Neural crest cell (in vitro differentiated cells): ENCODE measurements around the gene P4HA1. TPM values are rescaled to one million over a fixed set of nuclear protein-coding genes. Genes with fewer than 3 reads are reported as not detected.
"Not testable (repeated sequence)": the region's sequence is repeated elsewhere in the genome, so short reads cannot be mapped to it uniquely, and the experiment has no call there.

Experiments used
- DNase-seq: peaks from one replicate; pipeline ENCODE4 v3.0.0; 2021; ENCODE audit warnings: low read depth, mixed read lengths, low spot score
- H3K27ac Mint-ChIP-seq: one replicate; pipeline ENCODE4 v1.8.0; 2021; ENCODE audit warnings: mild to moderate bottlenecking, mixed read lengths; ENCODE audit not compliant: unreplicated experiment
- H3K27me3 Mint-ChIP-seq: 2 replicates; pipeline ENCODE4 v1.8.0; 2021; ENCODE audit warnings: low read depth, mild to moderate bottlenecking, mixed read lengths
- H3K36me3 Mint-ChIP-seq: 2 replicates; pipeline ENCODE4 v1.8.0; 2021; ENCODE audit warnings: low read depth, mild to moderate bottlenecking, mixed read lengths
- H3K4me1 Mint-ChIP-seq: 2 replicates; pipeline ENCODE4 v1.8.0; 2021; ENCODE audit warnings: mixed read lengths
- H3K4me3 Mint-ChIP-seq: one replicate; pipeline ENCODE4 v1.8.0; 2021; ENCODE audit warnings: mild to moderate bottlenecking, mixed read lengths
- H3K9me3 Mint-ChIP-seq: 2 replicates; pipeline ENCODE4 v1.8.0; 2021; ENCODE audit warnings: mixed read lengths
- CTCF ChIP-seq: fragments of 200-600 bp; sonication (generic); conservative IDR thresholded peaks from 2 replicates; pipeline ENCODE4 v1.5.0; 2021; ENCODE audit warnings: antibody characterized with exemption, mild to moderate bottlenecking
- total RNA-seq: library from RNA; stranded (reverse); gene quantifications from 2 replicates; pipeline ENCODE4 v1.2.1, GENCODE V29; 2021

P4HA1 gene
- total RNA-seq, 1 donor from 2014 or later, result 32.2 TPM

DNA sequence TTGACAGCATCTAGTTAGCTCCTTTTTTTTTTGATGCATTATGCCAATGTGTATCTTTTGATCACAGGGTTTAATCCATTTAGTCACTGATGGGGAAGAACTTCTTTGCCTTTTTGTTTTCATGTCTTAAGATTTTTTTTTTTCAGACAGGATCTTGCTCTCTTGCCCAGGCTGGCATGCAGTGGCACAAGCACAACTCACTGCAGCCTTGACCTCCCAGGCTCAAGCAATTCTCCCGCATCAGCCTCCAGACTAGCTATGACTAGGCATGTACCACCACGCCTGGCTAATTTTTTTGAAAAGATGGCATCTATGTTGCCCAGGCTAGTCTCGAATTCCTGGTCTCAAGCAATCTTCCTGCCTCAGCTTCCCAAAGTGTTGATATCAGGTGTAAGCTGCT lies 95.7 kb downstream of the P4HA1 start:
- no peak for DNase-seq
- Mint-ChIP-seq H3K4me3 (no peak overlapping the region), H3K27me3 (no peaks in the 10 kb centered on the region), H3K9me3 (peaks cover 8% of the 10 kb centered on the region), H3K27ac (no peak overlapping the region), H3K4me1 (no peaks in the 10 kb centered on the region), H3K36me3 (peaks cover 18% of the 10 kb centered on the region)
- TF ChIP-seq CTCF, result no peak

DNA sequence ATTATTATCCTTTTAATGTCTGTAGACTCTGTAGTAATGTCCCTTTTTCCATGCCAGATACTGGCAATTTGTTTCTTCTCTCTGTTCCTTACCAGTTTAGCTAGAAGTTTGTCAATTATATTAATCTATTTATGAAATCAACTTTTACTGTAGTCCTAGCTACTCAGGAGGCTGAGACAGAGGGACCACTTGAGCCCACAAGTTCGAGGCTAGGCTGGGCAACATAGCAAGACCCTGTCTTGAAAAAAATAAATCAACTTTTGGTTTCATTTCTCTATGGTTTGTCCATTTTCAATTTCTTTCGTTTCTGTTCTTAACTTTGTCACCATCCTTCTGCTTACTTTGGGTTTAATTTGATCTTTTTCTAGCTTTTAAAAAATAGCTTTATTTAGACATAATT lies 99.6 kb downstream of the P4HA1 start:
- H3K27me3 Mint-ChIP-seq, result no peaks in the 10 kb centered on the region

GRCh38 chr10:72995459-72995858 lies 101.2 kb downstream of the P4HA1 start:
- Mint-ChIP-seq H3K9me3 (peaks cover 14% of the 10 kb centered on the region), H3K36me3 (peaks cover 50% of the 10 kb centered on the region)
- H3K4me1 Mint-ChIP-seq, H3K27me3 Mint-ChIP-seq, DNase-seq, H3K4me3 Mint-ChIP-seq, H3K27ac Mint-ChIP-seq: not testable (repeated sequence)

More for the DNA sequence above, 99.6 kb downstream of the P4HA1 start:
- no peak for DNase-seq
- Mint-ChIP-seq H3K36me3 (peaks cover 45% of the 10 kb centered on the region), H3K9me3 (peaks cover 13% of the 10 kb centered on the region), H3K4me1 (no peaks in the 10 kb centered on the region), H3K27ac (no peak overlapping the region), H3K4me3 (no peak overlapping the region)
- TF ChIP-seq CTCF, result no peak

- H3K27ac Mint-ChIP-seq, H3K9me3 Mint-ChIP-seq, DNase-seq: not testable (repeated sequence)
Measured at GRCh38 chr10:72989771-72990170, 106.9 kb downstream of the P4HA1 start.

DNA sequence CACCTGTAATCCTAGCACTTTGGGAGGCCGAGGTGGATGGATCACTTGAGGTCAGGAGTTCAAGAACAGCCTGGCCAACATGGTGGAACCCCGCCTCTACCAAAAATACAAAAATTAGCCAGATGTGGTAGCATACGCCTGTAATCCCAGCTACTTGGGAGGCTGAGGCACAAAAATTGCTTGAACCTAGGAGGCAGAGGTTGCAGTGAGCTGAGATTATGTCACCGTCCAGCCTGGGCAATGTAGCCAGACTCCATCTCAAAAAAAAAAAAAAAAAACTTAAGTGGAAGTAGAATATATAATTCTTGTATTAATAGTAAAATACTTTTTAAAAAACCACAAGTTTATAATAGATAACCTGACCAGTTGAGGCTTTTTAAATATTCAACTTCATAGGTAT lies 112.0 kb downstream of the P4HA1 start:
- H3K4me1 Mint-ChIP-seq, H3K27ac Mint-ChIP-seq, DNase-seq, H3K4me3 Mint-ChIP-seq, H3K9me3 Mint-ChIP-seq, H3K27me3 Mint-ChIP-seq: not testable (repeated sequence)
- peaks cover 15% of the 10 kb centered on the region for H3K36me3 Mint-ChIP-seq

More at GRCh38 chr10:72989771-72990170, 106.9 kb downstream of the P4HA1 start:
- H3K4me1 Mint-ChIP-seq, H3K27me3 Mint-ChIP-seq, H3K4me3 Mint-ChIP-seq: not testable (repeated sequence)
- H3K36me3 Mint-ChIP-seq, result peaks cover 37% of the 10 kb centered on the region

DNA sequence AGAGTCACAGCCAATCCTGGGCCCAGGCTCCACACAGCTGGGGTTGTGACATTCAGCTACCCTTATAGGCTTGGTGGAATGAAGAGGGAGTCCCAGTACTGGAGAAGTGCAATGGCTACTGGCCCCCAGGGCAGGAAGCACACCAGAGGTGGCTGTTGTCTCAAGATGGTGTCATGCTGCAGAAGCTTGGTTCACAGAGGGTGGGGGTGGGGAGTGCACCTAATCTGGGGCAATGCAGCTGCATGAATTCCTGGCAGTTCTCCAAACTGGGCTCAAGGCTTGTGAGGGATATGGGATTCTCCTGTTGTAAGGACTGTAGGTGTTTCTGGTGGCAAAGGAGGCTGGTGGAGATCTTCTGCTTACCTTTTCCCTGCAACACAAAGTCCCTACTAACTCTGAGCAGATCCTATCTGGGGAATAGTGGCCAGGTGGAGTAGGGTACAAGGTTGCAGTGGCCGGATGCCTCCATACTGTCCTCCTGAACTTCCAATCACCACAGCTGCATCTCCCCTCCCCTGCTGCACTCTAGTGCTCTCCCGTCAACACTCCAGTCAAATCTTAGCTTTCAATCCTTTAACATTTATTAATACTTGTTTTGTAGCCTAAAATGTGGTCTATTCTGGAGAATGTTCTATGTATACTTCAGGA lies 114.7 kb downstream of the P4HA1 start:
- H3K27ac Mint-ChIP-seq, result peak overlapping the region; percentile 4
- H3K36me3 Mint-ChIP-seq, result peaks cover 23% of the 10 kb centered on the region
- no peak overlapping the region for H3K4me3 Mint-ChIP-seq
- no peaks in the 10 kb centered on the region for H3K27me3 Mint-ChIP-seq
- no peaks in the 10 kb centered on the region for H3K4me1 Mint-ChIP-seq
- H3K9me3 Mint-ChIP-seq, result peaks cover 20% of the 10 kb centered on the region
- no peak for DNase-seq
- TF ChIP-seq CTCF, result no peak

GRCh38 chr10:72981028-72981881 lies 115.4 kb downstream of the P4HA1 start:
- H3K36me3 Mint-ChIP-seq, result peaks cover 25% of the 10 kb centered on the region
- no peak overlapping the region for H3K27ac Mint-ChIP-seq
- DNase-seq, result no peak
- H3K4me1 Mint-ChIP-seq, result no peaks in the 10 kb centered on the region
- H3K4me3 Mint-ChIP-seq, result no peak overlapping the region
- no peaks in the 10 kb centered on the region for H3K27me3 Mint-ChIP-seq
- TF ChIP-seq CTCF, result no peak
- peaks cover 22% of the 10 kb centered on the region for H3K9me3 Mint-ChIP-seq
